NCI-H526 (cell line): ENCODE data around the gene IRF9.

Experiments
- DNase-seq, 2 experiments: peaks; one replicate each; lab custom pipeline; 2025; lab: John Stamatoyannopoulos, UW

The IRF9 gene

GRCh38 chr14:24131549-24131966, 29.5 kb upstream of the IRF9 start:
- no peak for DNase-seq

DNA sequence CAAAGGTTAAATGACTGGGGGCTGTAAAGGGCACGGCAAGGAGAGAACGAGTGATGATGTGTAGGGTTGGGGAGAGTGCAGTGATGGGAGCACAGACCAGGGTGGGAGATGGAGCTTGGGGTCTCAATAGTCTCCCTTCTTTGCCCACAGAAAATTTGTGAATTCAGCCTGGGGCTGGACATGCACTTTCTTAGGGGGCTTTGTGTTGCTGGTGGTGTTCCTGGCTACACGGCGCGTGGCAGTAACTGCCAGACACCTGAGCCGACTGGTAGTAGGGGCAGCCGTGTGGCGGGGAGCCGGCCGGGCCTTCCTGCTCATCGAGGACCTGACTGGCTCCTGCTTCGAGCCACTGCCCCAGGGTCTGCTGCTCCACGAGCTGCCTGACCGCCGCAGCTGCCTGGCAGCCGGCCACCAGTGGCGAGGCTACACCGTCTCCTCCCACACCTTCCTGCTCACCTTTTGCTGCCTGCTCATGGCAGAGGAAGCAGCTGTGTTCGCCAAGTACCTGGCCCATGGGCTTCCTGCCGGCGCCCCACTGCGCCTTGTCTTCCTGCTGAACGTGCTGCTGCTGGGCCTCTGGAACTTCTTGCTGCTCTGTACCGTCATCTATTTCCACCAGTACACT, 28.9 kb upstream of the IRF9 start:
- no peak for DNase-seq

GRCh38 chr14:24132976-24133375, 28.1 kb upstream of the IRF9 start:
- DNase-seq: no peak

GRCh38 chr14:24133735-24134134, 27.3 kb upstream of the IRF9 start:
- DNase-seq: no peak

DNA sequence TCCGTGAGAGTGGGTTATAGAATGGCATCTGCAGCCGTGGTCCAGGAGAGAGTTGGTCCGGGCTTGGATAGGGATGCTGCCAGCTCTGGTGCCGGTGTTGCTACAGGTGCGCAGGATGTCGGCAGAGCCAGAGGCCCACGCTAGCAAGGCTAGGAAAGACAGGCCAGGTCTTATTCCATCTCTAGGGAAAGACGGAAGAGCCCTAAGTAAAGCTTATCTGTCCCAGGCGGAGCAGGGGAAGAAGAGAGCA, 25.6 kb upstream of the IRF9 start:
- DNase-seq: no peak

DNA sequence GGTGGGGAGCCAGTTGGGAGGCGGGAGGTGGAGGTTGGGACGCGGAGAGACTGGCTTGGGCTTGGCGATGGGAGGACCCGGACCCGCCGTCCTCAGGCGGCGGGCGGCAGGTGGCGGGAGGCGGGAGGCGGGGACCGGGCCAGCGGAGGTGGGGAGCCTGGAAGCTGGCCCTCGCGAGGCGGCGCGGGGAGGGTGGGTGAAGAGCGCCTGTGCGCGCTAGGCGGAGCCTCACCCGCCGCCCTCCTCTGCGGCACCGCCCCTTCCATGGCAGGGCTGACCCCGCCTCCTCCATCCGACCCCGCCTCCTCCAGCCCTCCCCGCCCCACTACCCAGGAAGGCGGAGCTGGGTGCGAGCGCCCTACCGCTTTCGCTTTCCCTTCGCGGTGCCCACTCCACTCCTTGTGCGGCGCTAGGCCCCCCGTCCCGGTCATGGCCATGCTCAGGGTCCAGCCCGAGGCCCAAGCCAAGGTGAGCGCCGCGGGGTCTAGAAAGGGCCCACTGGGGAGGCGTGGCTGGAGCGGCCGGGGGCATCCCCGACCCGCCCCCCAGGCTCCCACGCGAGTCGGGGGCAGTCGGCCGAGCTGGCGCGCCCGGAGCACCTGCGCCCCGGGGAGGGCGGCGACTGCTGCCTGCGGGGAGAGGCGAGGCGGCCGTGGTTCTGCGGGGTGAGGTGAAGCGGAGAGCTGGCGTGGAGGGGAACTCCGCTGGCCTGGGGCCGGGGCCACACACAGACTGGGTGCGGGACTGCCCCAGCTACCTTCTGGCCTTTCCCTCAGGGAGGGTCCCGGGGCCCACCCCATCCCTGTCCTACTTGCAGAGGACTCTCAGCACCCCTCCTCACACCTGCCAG, 25.0 kb upstream of the IRF9 start, which contains the start of gene PSME1:
Gene PSME1 (plus strand): TSS at position 361 of the 850 bp plus-strand sequence. CDS start 69 bp downstream, at position 430.
- peak; percentile 80 to 96 for DNase-seq

- DNase-seq: peak; percentile 22 to 40
Observed at GRCh38 chr14:24136684-24137528, 24.2 kb upstream of the IRF9 start.

- DNase-seq: no peak
Observed at GRCh38 chr14:24137529-24138395, 23.3 kb upstream of the IRF9 start.

- no peak for DNase-seq
Observed at GRCh38 chr14:24138396-24139271, 22.4 kb upstream of the IRF9 start.

DNA sequence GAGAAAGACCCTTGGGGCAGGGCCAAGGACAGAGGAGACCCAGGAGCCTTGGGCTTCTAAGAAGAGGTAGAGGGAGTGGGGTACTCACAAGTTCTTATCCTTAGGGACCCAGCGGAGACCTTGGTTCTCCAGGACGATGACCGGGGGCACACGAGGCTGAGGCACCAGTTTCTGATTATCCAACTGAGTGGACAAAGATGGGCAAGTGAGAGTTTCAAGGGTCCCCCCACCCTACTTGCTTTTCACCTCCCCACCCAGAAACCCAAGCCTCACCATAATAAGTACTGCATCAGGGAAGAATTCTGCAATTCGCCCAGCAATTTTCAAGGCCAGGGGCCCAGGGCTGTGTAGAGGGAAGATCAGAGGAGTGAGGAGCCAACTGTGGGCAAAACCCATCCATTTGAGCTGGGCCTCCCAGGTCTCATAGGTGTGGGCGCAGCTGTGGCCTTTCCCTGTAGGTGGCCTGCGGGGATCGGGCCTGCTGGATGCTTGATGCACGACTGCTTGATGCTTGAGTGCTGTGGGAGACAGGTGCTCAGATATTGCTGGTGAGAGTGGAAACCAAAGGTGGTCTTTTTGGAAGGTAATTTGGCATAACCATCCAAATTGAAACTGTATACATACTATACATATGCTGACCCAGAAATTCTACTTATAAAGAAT, 21.7 kb upstream of the IRF9 start:
- peak in 1 of 2 experiments; percentile 43 for DNase-seq

- DNase-seq: peak; percentile 99 to 100
Observed at GRCh38 chr14:24141097-24141880, 19.8 kb upstream of the IRF9 start, which contains the start of gene EMC9. Gene EMC9 (minus strand): TSS chr14:24141591. CDS start chr14:24141304, 287 bp downstream.

DNA sequence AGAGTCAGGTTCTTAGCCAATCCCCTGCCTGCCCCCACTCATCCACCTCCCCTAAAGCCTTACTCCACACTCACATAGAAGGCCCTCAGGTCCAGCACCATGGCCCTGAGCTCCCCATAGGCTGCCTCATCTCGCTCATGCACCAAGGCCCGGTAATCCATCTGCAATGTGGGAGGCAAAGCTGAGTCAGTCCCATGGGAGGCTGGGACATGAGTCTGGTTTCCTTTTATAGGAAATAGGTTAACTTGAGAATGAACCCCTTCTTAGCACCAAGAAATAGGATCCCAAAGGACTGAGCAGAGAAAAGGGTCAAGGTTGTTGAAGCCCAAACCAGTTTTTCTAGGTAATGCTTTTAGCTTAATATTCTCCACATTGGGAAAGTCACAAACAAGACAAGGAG, 17.6 kb upstream of the IRF9 start:
- DNase-seq: no peak

DNA sequence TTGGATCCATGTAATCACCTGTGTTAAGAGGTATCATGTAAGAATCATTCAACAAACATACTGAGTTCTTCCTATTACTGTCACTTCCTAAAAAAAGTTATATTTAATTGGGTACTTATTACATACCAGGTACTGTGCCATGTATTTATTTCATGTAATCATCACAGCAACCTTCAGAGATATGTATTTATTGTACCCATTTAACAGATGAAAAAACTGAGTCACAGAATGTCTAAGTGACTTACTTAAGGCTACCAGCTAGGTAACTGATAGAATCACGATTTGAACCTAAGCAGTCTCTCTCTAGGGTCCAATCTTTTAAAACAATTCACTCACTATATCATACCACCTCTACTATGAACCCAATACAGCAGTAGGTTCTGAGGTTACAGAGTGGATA, 16.6 kb upstream of the IRF9 start:
- no peak for DNase-seq

DNA sequence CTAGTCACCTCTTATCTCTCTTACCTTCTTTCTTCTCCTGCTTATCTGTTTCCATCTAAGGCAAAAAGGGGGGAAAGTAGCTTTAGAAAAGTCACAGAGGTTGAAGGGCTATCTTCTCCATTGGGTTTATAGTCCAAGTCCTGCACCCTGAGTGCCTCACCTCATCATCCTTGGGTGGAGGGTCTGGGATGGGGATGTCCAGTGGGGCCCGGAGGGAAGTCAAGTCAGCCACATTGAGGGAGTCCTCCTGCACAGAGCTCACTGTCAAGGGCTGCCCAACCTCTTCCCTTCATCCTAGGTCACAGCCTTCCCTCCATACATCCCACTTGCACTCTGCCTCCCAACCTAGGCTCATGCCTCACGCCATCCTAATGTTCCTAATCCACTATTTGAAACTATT, 15.8 kb upstream of the IRF9 start:
- DNase-seq: no peak

DNA sequence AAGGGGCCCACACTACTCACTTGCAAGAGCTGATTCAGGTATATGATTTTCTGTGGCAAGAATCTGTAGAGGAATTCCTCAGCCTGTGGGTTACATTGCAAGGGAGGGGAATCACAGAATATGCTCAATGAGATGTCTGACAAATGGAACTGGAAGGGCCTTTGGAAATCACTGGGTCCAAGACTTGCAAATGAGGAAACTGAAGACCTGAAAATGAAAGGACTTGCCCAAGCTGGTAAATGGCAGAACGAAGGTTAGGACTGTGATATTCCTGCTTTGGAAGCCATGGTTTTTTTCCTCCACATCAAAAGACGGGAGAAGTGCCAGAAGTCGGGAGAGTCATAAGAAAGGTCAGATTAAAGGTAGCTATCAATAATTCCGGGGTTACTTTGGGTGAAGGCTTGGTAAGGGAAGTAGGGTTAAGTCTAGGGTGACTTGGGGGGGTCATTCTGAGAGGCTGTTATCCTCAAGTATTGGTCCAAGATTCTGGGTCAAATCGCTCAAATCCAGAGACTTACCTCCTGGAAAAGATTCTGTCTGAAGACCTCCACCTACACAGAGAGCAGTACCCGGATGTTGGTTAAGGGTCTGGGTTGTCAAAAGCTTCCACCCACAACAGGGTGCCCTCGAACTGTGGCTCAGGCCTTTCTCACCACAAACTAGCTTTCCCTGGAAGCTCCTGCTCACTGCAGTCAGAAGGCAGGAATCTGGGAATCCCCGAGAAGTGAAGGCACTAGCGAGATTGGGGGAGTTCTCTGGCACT, 15.2 kb upstream of the IRF9 start:
- DNase-seq: peak in 1 of 2 experiments; percentile 70

DNA sequence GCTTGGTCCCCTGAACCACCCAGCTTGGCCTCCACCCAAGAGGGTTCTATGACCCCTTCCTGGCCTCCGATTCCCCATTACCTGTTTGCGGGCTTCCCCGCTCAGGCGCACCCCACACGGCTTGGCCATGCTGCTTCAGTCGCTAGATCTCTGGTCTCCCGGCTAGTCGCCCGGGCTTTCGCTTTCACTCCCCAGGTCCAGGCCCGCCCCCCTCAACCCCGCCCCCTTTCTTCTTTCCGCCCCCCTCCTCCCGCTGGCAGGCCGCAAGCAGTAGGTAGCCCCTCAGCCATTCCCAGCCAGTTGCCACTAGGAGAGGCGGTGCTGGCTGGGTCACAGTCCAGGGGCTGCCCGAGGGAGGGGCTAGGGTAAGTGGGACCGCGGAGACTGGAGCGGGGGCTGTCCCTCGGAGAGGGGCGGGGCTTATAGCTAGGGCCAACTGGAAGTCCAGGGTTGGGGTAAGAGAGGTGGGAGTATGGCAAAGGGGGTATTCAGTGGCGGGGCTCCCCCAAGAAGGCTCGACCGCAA, 14.6 kb upstream of the IRF9 start, which contains the start of gene PSME2:
Gene PSME2 (minus strand): TSS at position 158 of the 525 bp plus-strand sequence. CDS start 29 bp downstream, at position 129.
- DNase-seq: peak; percentile 95 to 98

DNA sequence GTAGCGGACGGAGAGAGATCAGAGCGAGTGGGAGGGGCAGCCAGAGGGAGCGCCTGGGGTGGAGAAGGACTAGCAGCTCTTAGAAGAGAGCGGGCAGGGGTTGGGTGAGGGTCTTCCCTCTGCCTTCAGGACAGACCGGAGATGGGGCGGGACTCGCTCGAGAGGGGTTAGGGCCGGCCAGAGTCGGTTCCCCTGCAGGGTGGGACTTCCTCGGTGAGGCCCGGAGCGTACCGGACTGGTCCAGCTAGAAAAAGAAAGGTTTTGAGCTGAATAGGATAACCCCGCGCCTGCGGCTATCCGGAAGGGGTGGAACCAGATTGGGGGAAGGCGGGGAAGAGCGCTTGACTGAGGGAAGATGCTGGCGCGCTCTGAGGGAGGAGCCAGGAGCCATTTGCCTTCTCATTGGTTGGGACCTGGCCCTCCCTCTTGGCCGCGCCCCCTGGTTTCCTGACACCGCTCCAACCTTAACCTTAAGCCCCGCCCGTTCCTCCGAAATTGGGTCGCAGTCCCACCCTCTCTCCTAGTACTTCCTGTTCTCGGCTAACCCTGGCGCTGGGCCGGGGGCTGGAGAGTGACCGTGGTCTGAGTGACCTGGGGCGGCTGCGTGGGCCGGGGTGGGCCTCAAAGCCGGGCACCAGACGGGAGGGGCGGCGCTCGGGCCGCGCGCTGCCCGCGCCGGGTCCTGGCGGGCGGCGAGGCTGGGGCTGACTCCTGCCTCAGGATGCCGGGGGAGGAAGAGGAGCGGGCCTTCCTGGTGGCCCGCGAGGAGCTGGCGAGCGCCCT, 13.9 kb upstream of the IRF9 start, which contains the start of gene RNF31:
Gene RNF31 (plus strand): TSS at position 521 of the 783 bp plus-strand sequence. CDS start 201 bp downstream, at position 722.
- peak; percentile 95 to 99 for DNase-seq
